HFF-Myc (cell line): ENCODE data around the gene SQSTM1.

ENCODE experiments used
- DNase-seq: peaks from one replicate; pipeline ENCODE4 v3.0.0-alpha.2; 2011; ENCODE audit warnings: low read depth; ENCODE audit errors: extremely low read depth
- H3K4me3 ChIP-seq: replicated peaks from 2 replicates; pipeline ENCODE4 v1.5.1; 2011; ENCODE audit warnings: low read depth, mild to moderate bottlenecking, control low read depth, low read length
- TF ChIP-seq, protein P1 (sequence below): IDR thresholded peaks from 2 replicates; pipeline ENCODE4 v1.5.1; 2012; ENCODE audit warnings: mild to moderate bottlenecking, low read depth, low read length, control low read depth; ENCODE audit errors: missing control alignments

Gene SQSTM1

GRCh38 chr5:179777456-179777855, 43.2 kb upstream of the SQSTM1 start:
- H3K4me3 ChIP-seq, result no peak overlapping the region
- TF ChIP-seq, protein P1, sequence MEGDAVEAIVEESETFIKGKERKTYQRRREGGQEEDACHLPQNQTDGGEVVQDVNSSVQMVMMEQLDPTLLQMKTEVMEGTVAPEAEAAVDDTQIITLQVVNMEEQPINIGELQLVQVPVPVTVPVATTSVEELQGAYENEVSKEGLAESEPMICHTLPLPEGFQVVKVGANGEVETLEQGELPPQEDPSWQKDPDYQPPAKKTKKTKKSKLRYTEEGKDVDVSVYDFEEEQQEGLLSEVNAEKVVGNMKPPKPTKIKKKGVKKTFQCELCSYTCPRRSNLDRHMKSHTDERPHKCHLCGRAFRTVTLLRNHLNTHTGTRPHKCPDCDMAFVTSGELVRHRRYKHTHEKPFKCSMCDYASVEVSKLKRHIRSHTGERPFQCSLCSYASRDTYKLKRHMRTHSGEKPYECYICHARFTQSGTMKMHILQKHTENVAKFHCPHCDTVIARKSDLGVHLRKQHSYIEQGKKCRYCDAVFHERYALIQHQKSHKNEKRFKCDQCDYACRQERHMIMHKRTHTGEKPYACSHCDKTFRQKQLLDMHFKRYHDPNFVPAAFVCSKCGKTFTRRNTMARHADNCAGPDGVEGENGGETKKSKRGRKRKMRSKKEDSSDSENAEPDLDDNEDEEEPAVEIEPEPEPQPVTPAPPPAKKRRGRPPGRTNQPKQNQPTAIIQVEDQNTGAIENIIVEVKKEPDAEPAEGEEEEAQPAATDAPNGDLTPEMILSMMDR, result no peak
- no peak for DNase-seq

GRCh38 chr5:179777909-179778308, 42.8 kb upstream of the SQSTM1 start:
- H3K4me3 ChIP-seq, result no peak overlapping the region
- TF ChIP-seq, protein P1, result no peak
- DNase-seq, result no peak

- no peak overlapping the region for H3K4me3 ChIP-seq
- TF ChIP-seq, protein P1, result no peak
- DNase-seq, result no peak
These were observed 42.1 kb upstream of the SQSTM1 start for GRCh38 chr5:179778591-179778990.

GRCh38 chr5:179779826-179780225, 40.9 kb upstream of the SQSTM1 start:
- no peak for DNase-seq
- H3K4me3 ChIP-seq, result no peak overlapping the region
- TF ChIP-seq, protein P1, result no peak

- H3K4me3 ChIP-seq, result no peak overlapping the region
- TF ChIP-seq, protein P1, result no peak
- no peak for DNase-seq
These were observed 40.3 kb upstream of the SQSTM1 start for GRCh38 chr5:179780362-179780761.

GRCh38 chr5:179781846-179782245, 38.9 kb upstream of the SQSTM1 start:
- TF ChIP-seq, protein P1, result no peak
- H3K4me3 ChIP-seq, result no peak overlapping the region
- DNase-seq, result no peak

GRCh38 chr5:179783128-179783527, 37.6 kb upstream of the SQSTM1 start:
- TF ChIP-seq, protein P1, result no peak
- DNase-seq, result no peak
- H3K4me3 ChIP-seq, result no peak overlapping the region
